Body of pancreas (tissue), 4 donors: Measurements from ENCODE around the gene NSUN3.

Source experiments
- CTCF ChIP-seq, 7 experiments: fragments of 450-650 bp in 4 of 7; fragments of 200-600 bp in 3 of 7; sonication (generic) in 3 of 7; IDR thresholded peaks; one replicate each; pipeline ENCODE4 v1.5.1; 2016 to 2019; ENCODE audit warnings: antibody characterized with exemption in 7 of 7
- POLR2A ChIP-seq, 3 donors: fragments of 450-650 bp; IDR thresholded peaks; one replicate each; pipeline ENCODE4 v1.6.1; 2016; ENCODE audit warnings: antibody characterized with exemption in 3 of 3, mild to moderate bottlenecking in 2 of 3

GRCh38 chr3:94093151-94093550, 30.3 kb downstream of the NSUN3 start:
- no peak for TF ChIP-seq POLR2A (IDR thresholded peaks at IDR 0.05)
- no peak for TF ChIP-seq CTCF (IDR thresholded peaks at IDR 0.05)
